HTERT RPE-1 (cell line): ENCODE data around the gene BASP1.
"Not testable (repeated sequence)": the region's sequence is repeated elsewhere in the genome, so short reads cannot be mapped to it uniquely, and the experiment has no call there.

Experiments
- in situ Hi-C: fragments of 300-500 bp; cut with MboI; formaldehyde crosslinking; loops from 4 replicates; pipeline ENCODE4 v1.14.3; 2020; ENCODE audit warnings: low sequenced_read_pairs

Gene BASP1

GRCh38 chr5:17190799-17191391 lies 26.5 kb upstream of the BASP1 start:
- in situ Hi-C loops: no loop called here

- in situ Hi-C loops: not testable (repeated sequence)
Observed at GRCh38 chr5:17191574-17191973, 25.9 kb upstream of the BASP1 start.

GRCh38 chr5:17192191-17192590 lies 25.2 kb upstream of the BASP1 start:
- in situ Hi-C loops: no loop called here

GRCh38 chr5:17196024-17196423 lies 21.4 kb upstream of the BASP1 start:
- in situ Hi-C loops: no loop called here

GRCh38 chr5:17196697-17197096 lies 20.7 kb upstream of the BASP1 start:
- in situ Hi-C loops: no loop called here

GRCh38 chr5:17203329-17204132 lies 13.9 kb upstream of the BASP1 start:
- in situ Hi-C loops: no loop called here

- in situ Hi-C loops: no loop called here
Observed at GRCh38 chr5:17204133-17204489, 13.3 kb upstream of the BASP1 start.

GRCh38 chr5:17206021-17206420 lies 11.4 kb upstream of the BASP1 start:
- in situ Hi-C loops: no loop called here

GRCh38 chr5:17212191-17212590 lies 5.2 kb upstream of the BASP1 start:
- in situ Hi-C loops: no loop called here

- in situ Hi-C loops: no loop called here
Observed at GRCh38 chr5:17212996-17213395, 4.4 kb upstream of the BASP1 start.

- in situ Hi-C loops: no loop called here
Observed at GRCh38 chr5:17213938-17214337, 3.5 kb upstream of the BASP1 start.

- in situ Hi-C loops: no loop called here
Observed at GRCh38 chr5:17214893-17215292, 2.5 kb upstream of the BASP1 start.

GRCh38 chr5:17215361-17215760 lies 2.1 kb upstream of the BASP1 start:
- in situ Hi-C loops: no loop called here

- in situ Hi-C loops: no loop called here
Observed at GRCh38 chr5:17216176-17216973, 1.1 kb upstream of the BASP1 start.

GRCh38 chr5:17216974-17217492 lies 398 bp upstream of the BASP1 start:
- in situ Hi-C loops: no loop called here

GRCh38 chr5:17218353-17219005 lies 1.0 kb downstream of the BASP1 start:
- in situ Hi-C loops: no loop called here

GRCh38 chr5:17219006-17219422 lies 1.6 kb downstream of the BASP1 start:
- in situ Hi-C loops: no loop called here

GRCh38 chr5:17219469-17219868 lies 2.0 kb downstream of the BASP1 start:
- in situ Hi-C loops: no loop called here

- in situ Hi-C loops: no loop called here
Observed at GRCh38 chr5:17219992-17220391, 2.6 kb downstream of the BASP1 start.

GRCh38 chr5:17220469-17220868 lies 3.0 kb downstream of the BASP1 start:
- in situ Hi-C loops: no loop called here
